ENCODE data around the gene EYA3.

DNA sequence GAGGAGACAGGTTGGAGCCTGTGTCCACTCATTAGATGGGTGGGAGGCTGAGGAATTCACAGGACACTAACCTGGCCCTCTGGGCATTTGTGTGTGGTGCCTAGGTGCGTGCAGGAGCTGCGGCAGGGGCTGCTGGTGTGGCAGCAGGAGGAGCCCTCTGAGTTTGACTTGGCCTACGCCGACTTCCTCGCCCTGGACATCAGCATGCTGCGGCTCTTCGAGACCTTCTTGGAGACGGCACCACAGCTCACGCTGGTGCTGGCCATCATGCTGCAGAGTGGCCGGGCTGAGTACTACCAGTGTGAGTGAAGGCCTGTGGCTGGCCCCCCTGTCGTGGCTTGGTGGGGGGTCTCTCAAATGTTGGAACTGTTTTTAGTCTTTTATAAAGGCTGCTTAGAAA, 125.0 kb downstream of the EYA3 start:
- TF ChIP-seq, protein P1, sequence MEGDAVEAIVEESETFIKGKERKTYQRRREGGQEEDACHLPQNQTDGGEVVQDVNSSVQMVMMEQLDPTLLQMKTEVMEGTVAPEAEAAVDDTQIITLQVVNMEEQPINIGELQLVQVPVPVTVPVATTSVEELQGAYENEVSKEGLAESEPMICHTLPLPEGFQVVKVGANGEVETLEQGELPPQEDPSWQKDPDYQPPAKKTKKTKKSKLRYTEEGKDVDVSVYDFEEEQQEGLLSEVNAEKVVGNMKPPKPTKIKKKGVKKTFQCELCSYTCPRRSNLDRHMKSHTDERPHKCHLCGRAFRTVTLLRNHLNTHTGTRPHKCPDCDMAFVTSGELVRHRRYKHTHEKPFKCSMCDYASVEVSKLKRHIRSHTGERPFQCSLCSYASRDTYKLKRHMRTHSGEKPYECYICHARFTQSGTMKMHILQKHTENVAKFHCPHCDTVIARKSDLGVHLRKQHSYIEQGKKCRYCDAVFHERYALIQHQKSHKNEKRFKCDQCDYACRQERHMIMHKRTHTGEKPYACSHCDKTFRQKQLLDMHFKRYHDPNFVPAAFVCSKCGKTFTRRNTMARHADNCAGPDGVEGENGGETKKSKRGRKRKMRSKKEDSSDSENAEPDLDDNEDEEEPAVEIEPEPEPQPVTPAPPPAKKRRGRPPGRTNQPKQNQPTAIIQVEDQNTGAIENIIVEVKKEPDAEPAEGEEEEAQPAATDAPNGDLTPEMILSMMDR (IDR thresholded peaks at IDR 0.05; ENCODE audit: borderline replicate concordance, extremely low read depth, low read length, poor library complexity, severe bottlenecking) = no peak
- no peak for TF ChIP-seq EZH2 (IDR thresholded peaks at IDR 0.05; ENCODE audit: borderline replicate concordance, low read depth, low read length, severe bottlenecking)

All from DND-41 (cell line).